Liver (tissue), 3 donors: ENCODE results near the gene TPRG1L.

Experiments used
- ATF3 ChIP-seq: IDR thresholded peaks from 2 replicates; pipeline ENCODE4 v1.6.1; 2016; ENCODE audit warnings: antibody characterized with exemption
- CTCF ChIP-seq: fragments of 150-350 bp; IDR thresholded peaks from 2 replicates; pipeline ENCODE4 v1.5.1; 2017; ENCODE audit warnings: improper control_type of control experiment, low read depth, low read length; ENCODE audit not compliant: missing input control
- EGR1 ChIP-seq, 2 donors: IDR thresholded peaks; 2 replicates each; pipeline ENCODE4 v1.6.1; 2016 to 2018; ENCODE audit warnings: antibody characterized with exemption in 2 of 2, low read depth in 2 of 2
- GABPA ChIP-seq, 2 donors: IDR thresholded peaks in 1 of 2; conservative IDR thresholded peaks in 1 of 2; 2 replicates each; pipeline ENCODE4 v1.6.1; 2016; ENCODE audit warnings: antibody characterized with exemption in 2 of 2, mild to moderate bottlenecking in 1 of 2, moderate library complexity in 1 of 2
- HNF4A ChIP-seq, 2 donors: conservative IDR thresholded peaks; 2 replicates each; pipeline ENCODE4 v1.6.1; 2016; ENCODE audit warnings: antibody characterized with exemption in 2 of 2, mild to moderate bottlenecking in 2 of 2
- HNF4G ChIP-seq: IDR thresholded peaks from 2 replicates; pipeline ENCODE4 v1.6.1; 2016; ENCODE audit warnings: antibody characterized with exemption
- JUND ChIP-seq, 2 donors: IDR thresholded peaks; 2 replicates each; pipeline ENCODE4 v1.6.1; 2016; ENCODE audit warnings: antibody characterized with exemption in 2 of 2
- MAX ChIP-seq: IDR thresholded peaks from 2 replicates; pipeline ENCODE4 v1.6.1; 2016; ENCODE audit warnings: antibody characterized with exemption
- NR2F2 ChIP-seq: IDR thresholded peaks from 2 replicates; pipeline ENCODE4 v1.6.1; 2016; ENCODE audit warnings: antibody characterized with exemption
- RAD21 ChIP-seq, 2 donors: IDR thresholded peaks; 2 replicates each; pipeline ENCODE4 v1.6.1; 2016; ENCODE audit warnings: antibody characterized with exemption in 2 of 2, mild to moderate bottlenecking in 2 of 2
- REST ChIP-seq: IDR thresholded peaks from 2 replicates; pipeline ENCODE4 v1.6.1; 2016; ENCODE audit warnings: antibody characterized with exemption, mild to moderate bottlenecking
- SP1 ChIP-seq: IDR thresholded peaks from 2 replicates; pipeline ENCODE4 v1.6.1; 2018; ENCODE audit warnings: antibody characterized with exemption, mild to moderate bottlenecking
- TAF1 ChIP-seq: conservative IDR thresholded peaks from 2 replicates; pipeline ENCODE4 v1.6.1; 2016; ENCODE audit warnings: antibody characterized with exemption, mild to moderate bottlenecking
- YY1 ChIP-seq: IDR thresholded peaks from 2 replicates; pipeline ENCODE4 v1.6.1; 2016; ENCODE audit warnings: antibody characterized with exemption, mild to moderate bottlenecking
- donor health status: healthy.
- donor health status: healthy.

GRCh38 chr1:3646596-3646995, 21.8 kb downstream of the TPRG1L start:
- no peak for TF ChIP-seq CTCF
- TF ChIP-seq ATF3: no peak
- TF ChIP-seq RAD21 (IDR thresholded peaks at IDR 0.05): no peak
- TF ChIP-seq MAX: no peak
- TF ChIP-seq SP1: no peak
- TF ChIP-seq TAF1: no peak
- TF ChIP-seq EGR1 (IDR thresholded peaks at IDR 0.05; ENCODE audit: low read depth in 2 of 2): no peak
- no peak for TF ChIP-seq JUND (IDR thresholded peaks at IDR 0.05)
- no peak for TF ChIP-seq GABPA (IDR thresholded peaks at IDR 0.05 in 1 of 2, conservative IDR thresholded peaks at IDR 0.05 in 1 of 2)
- no peak for TF ChIP-seq REST
- TF ChIP-seq YY1: no peak
- TF ChIP-seq HNF4A (conservative IDR thresholded peaks at IDR 0.05): no peak
- TF ChIP-seq NR2F2: no peak
- TF ChIP-seq HNF4G: no peak
